HG03354 (cell line): ENCODE data around the gene TIMM8B.
"Not testable (repeated sequence)": the region's sequence is repeated elsewhere in the genome, so short reads cannot be mapped to it uniquely, and the experiment has no call there.

ENCODE experiments used
- ATAC-seq: cut with Tn5 transposase; IDR thresholded peaks from one replicate; pipeline ENCODE4 v1.9.1; 2021; ENCODE audit warnings: mild to moderate bottlenecking; ENCODE audit not compliant: unreplicated experiment, poor library complexity, severe bottlenecking

Gene TIMM8B

GRCh38 chr11:112086422-112087191 lies at the start of gene TIMM8B, which contains the start of gene SDHD:
Gene TIMM8B (minus strand): TSS chr11:112086756. CDS start chr11:112086723, 33 bp downstream.
Gene SDHD (plus strand): TSS chr11:112086873. CDS start chr11:112086908, 35 bp downstream.
- ATAC-seq: peak; percentile 93

GRCh38 chr11:112134473-112134872 lies 47.9 kb upstream of the TIMM8B start:
- no peak for ATAC-seq

- no peak for ATAC-seq
Observed at GRCh38 chr11:112132737-112133136, 46.2 kb upstream of the TIMM8B start.

- ATAC-seq: no peak
Observed at GRCh38 chr11:112129656-112130055, 43.1 kb upstream of the TIMM8B start.

GRCh38 chr11:112128483-112129121 lies 42.0 kb upstream of the TIMM8B start:
- ATAC-seq: no peak

- ATAC-seq: no peak
Observed at GRCh38 chr11:112127056-112127455, 40.5 kb upstream of the TIMM8B start.

- no peak for ATAC-seq
Observed at GRCh38 chr11:112123129-112123528, 36.6 kb upstream of the TIMM8B start.

GRCh38 chr11:112121981-112122615 lies 35.5 kb upstream of the TIMM8B start:
- no peak for ATAC-seq

GRCh38 chr11:112118176-112118575 lies 31.6 kb upstream of the TIMM8B start:
- no peak for ATAC-seq

- ATAC-seq: no peak
Observed at GRCh38 chr11:112115386-112115785, 28.8 kb upstream of the TIMM8B start.

- no peak for ATAC-seq
Observed at GRCh38 chr11:112114460-112114859, 27.9 kb upstream of the TIMM8B start.

- ATAC-seq: no peak
Observed at GRCh38 chr11:112113539-112114457, 27.2 kb upstream of the TIMM8B start.

GRCh38 chr11:112106070-112106469 lies 19.5 kb upstream of the TIMM8B start:
- ATAC-seq: no peak

GRCh38 chr11:112103446-112103845 lies 16.9 kb upstream of the TIMM8B start:
- ATAC-seq: no peak

- ATAC-seq: no peak
Observed at GRCh38 chr11:112100462-112100861, 13.9 kb upstream of the TIMM8B start.

- no peak for ATAC-seq
Observed at GRCh38 chr11:112097734-112098528, 11.4 kb upstream of the TIMM8B start.

GRCh38 chr11:112096194-112096593 lies 9.6 kb upstream of the TIMM8B start:
- ATAC-seq: no peak

GRCh38 chr11:112095302-112095701 lies 8.7 kb upstream of the TIMM8B start:
- not testable (repeated sequence) for ATAC-seq

- ATAC-seq: peak; percentile 2
Observed at GRCh38 chr11:112087212-112087611, 656 bp upstream of the TIMM8B start.
